Activated CD4-positive, alpha-beta T cell treated with anti-CD3 and anti-CD28 coated beads, Interleukin-2, amount 50 U/mL, for 4 hours (primary cell): ENCODE data around the gene TM9SF4.
"Not testable (repeated sequence)": the region's sequence is repeated elsewhere in the genome, so short reads cannot be mapped to it uniquely, and the experiment has no call there.

Source experiments
- DNase-seq, 2 experiments: peaks; one replicate each; pipeline ENCODE4 v3.0.0-alpha.2; 2020

The TM9SF4 gene

DNA sequence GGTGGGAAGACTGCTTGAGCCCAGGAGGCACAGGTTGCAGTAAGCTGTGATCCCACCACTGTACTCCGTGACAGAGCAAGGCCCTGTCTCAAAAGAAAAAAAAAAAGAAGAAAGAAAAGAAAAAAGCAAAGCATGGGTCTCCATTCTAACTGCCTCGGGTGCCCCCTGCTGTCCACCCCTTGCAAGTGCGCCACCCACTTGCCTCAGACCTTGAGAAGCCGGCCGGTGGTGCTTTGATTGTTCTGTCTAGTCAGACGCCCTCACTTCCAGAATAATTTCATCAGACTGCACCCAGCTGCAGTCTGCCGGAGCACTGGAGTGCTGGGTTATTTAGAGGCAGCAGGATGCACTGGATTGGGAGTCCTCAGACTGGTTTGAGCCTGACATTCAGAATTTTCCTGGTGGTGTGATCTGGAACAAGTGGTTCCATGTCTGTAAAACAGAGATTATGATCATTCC is 17.6 kb upstream of the TM9SF4 start:
- DNase-seq = peak; percentile 74 to 75

DNA sequence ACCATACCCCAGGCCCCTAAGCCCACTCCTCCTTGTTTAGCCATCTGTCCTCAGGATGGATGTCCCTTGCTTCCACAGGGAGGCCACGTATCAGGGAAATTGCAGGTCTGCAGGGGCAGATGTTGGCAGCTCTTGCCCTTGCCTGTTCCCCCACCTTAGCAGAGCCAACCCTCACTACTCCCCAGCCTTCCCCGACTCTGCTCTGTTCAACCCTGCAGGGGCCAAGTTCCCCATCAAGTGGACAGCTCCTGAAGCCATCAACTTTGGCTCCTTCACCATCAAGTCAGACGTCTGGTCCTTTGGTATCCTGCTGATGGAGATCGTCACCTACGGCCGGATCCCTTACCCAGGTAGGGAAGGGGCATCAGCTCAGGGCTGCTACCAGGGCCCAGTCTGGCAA is 10.7 kb upstream of the TM9SF4 start:
- DNase-seq = no peak

GRCh38 chr20:32108814-32109391 is 611 bp upstream of the TM9SF4 start:
- DNase-seq = no peak

DNA sequence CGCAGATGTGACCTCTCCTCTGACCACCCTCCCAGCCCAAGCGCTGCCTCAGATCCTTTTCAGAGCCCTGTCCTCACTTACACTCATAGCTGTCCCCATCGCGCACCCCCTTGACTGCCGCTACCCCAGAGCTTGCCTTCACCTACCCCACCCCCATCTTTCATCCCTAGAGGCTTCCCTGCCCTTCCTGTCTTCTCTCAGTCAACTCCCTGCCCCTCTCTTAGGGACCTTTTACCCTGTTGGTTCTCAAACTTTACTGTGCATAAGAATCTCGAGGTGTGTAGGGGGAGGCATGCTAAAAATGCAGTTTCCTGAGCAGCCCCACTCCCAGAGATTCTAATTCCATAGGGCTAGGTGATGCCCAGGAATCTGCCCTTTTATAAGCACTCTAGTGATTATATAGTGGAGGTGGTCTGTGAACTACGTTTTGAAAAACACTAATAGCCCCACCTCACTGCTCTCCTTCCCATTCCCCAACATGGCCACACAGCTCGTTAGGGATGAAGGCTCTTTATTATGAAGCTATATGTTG is 725 bp downstream of the TM9SF4 start:
- no peak for DNase-seq

DNA sequence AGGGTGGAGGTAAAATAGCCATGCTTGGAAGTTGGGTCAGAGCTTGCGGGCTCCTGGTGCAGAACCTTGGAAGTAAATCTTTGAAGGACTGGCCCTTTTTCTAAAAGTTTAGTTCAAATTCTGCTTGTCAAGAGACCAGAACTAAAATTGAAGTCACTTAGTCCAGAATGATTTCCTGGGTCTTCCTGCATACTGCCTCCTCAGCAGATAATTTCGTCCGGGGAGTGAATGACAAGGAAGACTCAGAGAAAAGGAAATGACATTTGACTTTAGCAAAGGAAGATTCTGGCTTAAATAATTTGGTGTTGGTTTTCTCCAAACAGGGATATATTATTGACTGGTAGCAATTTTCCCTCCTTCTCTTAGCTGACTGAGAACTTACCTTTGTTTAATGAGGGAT is 1.2 kb downstream of the TM9SF4 start:
- no peak for DNase-seq

DNA sequence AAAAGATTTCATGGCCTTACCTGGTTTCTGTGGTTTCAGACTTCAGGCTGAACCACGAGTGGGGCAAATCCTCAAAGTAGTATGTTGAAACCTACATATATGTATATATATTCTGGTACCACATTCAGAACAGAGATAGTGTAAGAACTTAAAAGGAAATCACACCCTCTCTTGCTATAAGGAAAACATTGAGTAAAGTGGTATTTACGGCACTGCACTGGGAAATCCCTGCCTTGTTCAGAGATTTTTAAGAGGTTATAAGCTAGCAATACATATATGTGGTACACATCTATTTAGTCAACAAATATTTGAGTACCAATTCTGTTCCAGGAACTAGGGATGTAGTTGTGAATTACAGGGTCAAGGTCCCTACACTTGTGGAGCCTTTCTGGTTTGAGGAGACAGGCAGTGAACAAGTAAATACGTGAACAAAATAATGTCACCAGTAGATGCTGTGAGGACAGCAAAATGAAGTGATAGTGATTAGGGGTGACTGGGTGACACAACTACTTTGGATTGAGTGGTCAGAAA is 1.7 kb downstream of the TM9SF4 start:
- no peak for DNase-seq

GRCh38 chr20:32111753-32112152 is 2.2 kb downstream of the TM9SF4 start:
- DNase-seq = no peak

GRCh38 chr20:32112841-32113240 is 3.3 kb downstream of the TM9SF4 start:
- DNase-seq = no peak

- DNase-seq = no peak
These were observed 4.2 kb downstream of the TM9SF4 start for GRCh38 chr20:32113591-32114260.

DNA sequence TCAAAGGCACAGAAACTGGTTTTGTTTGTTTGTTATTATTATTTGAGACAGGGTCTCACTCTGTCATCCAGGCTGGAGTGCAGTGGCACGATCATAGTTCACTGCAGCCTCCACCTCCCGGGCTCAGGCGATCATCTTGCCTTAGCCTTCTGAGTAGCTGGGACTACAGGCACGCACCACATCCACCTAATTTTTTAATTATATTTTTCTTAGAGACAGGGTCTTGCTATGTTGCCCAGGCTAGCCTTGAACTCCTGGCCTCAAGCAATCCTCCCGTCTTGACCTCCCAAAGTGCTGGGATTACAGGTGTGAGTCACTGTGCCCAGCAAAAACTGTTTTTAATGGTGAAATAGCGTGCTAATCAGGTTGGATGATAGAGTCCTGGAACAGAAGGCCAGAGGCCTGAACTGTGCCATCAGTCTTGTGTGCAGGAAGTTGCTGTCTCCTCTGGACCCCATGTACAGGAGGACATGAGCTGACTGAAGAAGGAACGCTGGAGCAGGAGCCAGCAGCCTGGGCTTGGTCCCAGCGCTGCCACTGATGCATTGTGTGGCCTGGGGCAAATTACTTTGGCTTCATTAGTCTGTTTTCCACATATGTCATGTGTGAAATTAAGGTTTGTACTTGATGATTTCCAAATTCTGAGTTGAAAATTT is 4.9 kb downstream of the TM9SF4 start:
- DNase-seq = no peak

DNA sequence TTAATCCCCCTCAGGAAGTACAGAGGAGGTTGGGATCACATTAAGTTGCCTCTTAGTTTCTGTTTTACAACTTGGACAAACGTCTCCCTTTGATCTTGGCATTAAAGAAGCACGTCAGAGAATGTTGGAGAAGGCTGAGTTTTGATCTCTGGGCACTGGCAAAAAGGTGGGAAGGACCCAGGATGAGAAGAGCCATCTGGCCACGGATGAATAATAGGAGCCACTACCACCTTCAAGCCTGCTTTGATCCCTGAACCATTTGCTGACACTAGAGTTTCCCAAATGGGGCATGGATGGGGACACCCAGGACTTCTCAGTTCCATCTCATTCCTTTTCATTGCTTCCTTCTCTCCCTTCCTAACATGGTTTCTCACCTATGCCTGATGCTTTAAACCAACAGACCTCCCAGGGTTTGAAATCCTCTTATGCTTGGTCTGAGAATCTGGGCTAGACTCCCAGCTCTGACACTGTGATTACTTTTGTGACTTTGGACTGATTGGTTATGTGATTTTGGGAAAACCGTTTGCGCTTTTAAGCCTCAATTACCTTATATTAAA is 5.8 kb downstream of the TM9SF4 start:
- no peak for DNase-seq

DNA sequence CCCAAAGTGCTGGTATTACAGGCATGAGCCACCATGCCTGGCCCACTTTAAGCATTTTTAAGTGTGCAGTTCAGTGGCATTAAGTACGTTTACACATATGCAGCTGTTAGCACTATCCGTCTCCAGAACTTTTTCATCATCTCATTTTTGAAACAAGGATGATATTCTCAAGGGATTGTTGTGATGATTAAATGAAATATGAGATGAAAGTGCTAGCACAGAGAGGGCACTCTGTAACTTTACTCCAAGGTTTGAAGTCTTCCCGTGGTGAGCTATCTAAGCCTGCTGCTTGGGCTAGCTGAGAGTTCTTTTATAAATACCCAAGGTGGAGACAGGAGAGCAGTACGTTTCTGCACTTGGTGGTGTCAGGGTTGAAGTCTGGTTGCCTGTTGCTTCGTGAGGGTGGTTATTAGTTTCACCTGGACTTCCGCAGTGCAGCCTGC is 6.6 kb downstream of the TM9SF4 start:
- DNase-seq = no peak

GRCh38 chr20:32116796-32117195 is 7.3 kb downstream of the TM9SF4 start:
- not testable (repeated sequence) for DNase-seq

GRCh38 chr20:32118427-32118826 is 8.9 kb downstream of the TM9SF4 start:
- not testable (repeated sequence) for DNase-seq

- DNase-seq = no peak
These were observed 10.2 kb downstream of the TM9SF4 start for GRCh38 chr20:32119734-32120133.

- not testable (repeated sequence) for DNase-seq
These were observed 12.4 kb downstream of the TM9SF4 start for GRCh38 chr20:32121908-32122307.

DNA sequence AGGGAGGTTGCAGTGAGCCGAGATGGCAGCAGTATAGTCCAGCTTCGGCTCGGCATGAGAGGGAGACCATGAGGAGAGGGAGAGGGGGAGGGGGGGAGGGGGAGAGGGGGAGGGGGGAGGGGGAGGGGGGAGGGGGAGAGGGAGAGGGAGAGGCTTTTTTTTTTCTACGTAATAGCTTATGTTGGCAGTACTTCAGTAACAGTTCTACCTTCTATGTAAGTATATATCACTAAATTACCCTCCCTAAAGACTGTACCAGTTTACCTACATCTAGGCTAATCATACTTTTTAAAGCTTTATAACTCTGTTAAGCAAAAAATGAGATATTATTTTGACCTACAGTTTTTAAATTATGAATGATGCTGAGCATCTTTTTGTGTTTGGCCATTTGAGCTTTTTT is 13.6 kb downstream of the TM9SF4 start:
- no peak for DNase-seq

DNA sequence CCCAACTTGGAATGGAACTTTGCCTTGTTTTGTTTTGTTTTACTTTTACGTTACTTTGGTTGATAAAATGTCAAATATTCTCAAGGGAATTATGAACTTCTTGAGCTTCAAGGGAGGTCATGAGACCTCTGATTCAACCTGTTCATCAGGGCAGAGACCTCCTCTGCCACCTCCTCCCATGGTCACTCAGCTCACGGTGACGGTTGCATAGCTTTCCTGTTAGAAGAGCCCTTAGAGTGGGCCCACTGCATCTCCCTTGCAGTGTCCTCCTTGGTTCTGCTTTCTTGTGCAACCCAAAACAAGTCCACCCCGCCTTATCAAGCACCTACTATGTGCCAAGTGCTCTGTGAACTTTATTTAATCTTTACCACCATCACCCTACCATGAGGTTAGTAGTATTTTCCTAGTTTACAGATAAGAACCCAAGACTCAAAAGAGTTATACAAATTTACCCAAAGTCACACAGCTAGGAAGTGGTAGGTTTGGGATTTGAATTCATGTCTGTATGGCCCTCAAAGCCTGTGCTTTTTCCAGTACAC is 15.5 kb downstream of the TM9SF4 start:
- no peak for DNase-seq

DNA sequence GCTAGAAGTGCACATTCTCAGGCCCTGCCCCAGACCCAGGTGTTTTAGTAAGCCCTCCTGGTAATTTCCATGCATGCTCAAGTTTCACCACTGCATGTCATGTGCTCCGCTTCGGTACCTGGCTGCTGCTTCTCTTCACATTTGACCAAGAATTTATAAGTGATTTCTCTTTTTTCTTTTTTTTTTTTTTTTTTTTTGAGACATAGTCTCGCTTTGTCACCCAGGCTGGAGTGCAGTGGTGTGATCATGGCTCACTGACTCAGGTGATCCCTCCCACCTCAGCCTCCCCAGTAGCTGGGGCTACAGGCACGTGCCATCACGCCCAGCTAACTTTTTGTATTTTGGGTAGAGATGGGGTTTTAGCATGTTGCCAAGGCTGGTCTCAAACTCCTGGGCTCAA is 16.0 kb downstream of the TM9SF4 start:
- DNase-seq = no peak

- no peak for DNase-seq
These were observed 17.4 kb downstream of the TM9SF4 start for GRCh38 chr20:32126919-32127318.

GRCh38 chr20:32127347-32127746 is 17.8 kb downstream of the TM9SF4 start:
- DNase-seq = no peak

GRCh38 chr20:32128167-32128566 is 18.7 kb downstream of the TM9SF4 start:
- DNase-seq = no peak

- no peak for DNase-seq
These were observed 20.3 kb downstream of the TM9SF4 start for GRCh38 chr20:32129863-32130262.
